HG03442 (cell line): ENCODE results near the gene KRTAP12-2.
"Not testable (repeated sequence)": the region's sequence is repeated elsewhere in the genome, so short reads cannot be mapped to it uniquely, and the experiment has no call there.

Source experiments
- ATAC-seq: cut with Tn5 transposase; IDR thresholded peaks from one replicate; pipeline ENCODE4 v1.9.1; 2021; ENCODE audit warnings: mild to moderate bottlenecking, moderate library complexity; ENCODE audit not compliant: unreplicated experiment

KRTAP12-2 gene

DNA sequence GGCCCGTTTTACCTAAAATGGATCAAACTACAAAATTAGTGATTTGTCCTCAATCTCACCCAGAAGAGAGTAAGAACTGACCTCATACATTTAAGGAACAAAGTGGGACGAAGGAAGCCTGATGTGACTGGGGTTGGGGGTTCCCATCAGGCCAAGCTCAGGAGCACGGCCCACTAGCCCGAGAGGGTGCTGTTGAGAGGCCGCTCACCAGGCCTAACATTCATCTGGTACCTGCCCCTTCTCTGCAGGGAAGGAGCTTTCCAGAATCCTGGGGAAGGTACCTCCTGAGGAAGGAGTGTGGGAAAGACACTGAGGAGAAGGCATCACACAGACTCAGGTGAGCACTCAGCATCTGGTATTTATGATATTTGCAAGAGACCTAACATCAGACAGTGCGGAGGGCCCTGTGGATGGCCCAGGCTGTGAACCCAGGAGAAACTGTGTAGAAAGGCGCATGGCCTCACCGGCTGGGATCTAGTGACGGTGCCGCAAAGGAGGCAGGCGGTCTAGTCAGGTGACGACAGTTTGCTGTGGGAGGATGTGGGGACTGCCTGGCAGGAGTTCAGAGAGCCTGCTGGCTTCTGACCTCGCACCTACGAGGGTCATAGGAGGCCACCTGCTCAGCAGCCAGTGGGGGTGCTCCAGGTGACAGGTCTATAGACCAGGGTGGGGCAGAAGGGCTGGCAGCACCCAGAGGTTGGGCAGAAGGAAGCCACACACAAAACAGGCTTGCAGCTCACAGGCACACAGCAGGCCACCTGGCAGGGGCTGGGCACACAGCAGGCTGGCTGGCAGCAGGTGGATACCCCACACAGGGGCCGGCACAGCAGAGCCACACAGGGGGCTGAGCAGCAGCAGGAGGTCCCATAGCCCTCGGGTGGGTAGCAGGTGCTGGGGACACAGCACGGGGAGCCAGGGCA, 12.8 kb downstream of the KRTAP12-2 start:
- no peak for ATAC-seq

GRCh38 chr21:44653123-44653522, 13.6 kb downstream of the KRTAP12-2 start:
- no peak for ATAC-seq

GRCh38 chr21:44650973-44651675, 15.6 kb downstream of the KRTAP12-2 start:
- ATAC-seq: no peak

- no peak for ATAC-seq
Measured at GRCh38 chr21:44650265-44650972, 16.3 kb downstream of the KRTAP12-2 start.

DNA sequence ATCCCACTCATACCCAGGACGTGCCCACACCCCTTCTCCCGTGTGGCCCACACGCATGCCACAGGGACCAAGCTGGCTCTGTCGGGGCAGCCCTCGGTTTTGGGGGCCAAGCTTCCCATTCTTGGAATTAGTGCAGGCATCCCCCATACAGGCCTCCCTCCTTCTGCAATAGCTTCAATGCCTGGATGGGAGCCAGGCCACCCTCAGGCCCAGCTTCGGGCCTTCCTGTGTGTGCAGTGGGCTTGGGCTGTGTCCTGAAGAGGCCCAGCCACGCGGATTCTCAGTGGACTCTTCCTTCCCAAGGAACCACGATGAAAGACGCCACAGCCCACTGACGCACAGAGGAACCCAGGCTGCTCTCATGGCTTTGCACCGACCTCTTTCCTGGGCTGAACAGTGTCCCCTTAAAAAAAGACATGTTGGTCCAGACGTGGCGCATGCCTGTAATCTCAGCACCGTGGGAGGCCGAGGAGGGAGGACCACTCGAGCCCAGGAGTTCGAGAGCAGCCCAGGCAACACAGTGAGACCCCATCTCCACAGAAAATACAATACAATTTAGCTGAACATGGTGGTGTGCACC, 17.1 kb downstream of the KRTAP12-2 start:
- ATAC-seq: no peak

DNA sequence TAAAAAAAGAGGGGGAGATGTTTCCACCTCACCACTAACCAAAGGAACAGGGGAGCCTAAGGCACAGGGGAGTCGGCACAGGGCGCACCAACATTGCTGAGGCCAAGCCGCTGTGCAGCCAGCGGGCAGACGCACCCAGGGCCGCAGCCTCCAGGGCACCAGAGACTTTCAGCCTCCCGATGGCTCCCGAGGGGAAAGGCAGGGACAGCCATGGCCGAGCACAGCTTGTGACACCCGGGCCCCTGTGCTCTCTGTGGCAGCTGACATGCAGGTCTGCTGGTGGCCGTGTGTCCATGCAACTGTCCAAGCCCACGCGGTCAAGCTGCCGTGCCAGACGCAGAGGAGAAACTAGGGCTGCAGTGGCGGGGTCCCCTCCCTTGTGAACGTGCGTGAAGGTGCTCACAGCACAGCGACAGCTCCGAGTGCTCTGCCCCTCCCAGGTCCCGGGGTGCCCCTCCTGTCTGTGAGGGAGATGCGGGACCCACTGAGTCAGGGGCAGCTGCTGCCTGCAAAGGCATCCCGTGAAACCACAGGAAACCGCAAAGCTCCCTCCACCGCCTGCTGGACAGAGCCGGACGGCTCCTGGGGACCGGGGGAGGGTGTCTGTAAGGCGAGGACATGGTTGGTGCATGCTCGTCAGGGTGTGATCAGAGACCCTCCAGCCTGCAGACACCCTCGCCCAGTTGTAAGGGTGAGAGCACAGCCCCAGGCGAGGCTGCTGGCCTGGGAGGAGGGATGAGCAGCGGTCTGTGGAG, 18.0 kb downstream of the KRTAP12-2 start:
- no peak for ATAC-seq

DNA sequence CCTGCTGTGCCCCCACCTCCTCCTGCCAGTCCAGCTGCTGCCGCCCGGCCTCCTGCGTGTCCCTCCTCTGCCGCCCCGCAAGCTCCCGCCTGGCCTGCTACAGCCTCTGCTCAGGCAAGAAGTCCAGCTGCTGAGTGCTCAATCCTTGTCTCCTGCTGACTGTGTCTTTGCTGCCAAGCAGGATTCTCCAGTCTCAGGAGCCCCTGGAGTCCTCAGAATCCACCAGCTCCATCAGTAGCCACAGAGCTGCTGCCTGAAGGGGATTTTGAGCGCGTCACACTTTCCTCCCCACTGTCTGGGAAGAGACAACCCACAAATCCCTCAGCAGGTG, 19.5 kb downstream of the KRTAP12-2 start:
- no peak for ATAC-seq

DNA sequence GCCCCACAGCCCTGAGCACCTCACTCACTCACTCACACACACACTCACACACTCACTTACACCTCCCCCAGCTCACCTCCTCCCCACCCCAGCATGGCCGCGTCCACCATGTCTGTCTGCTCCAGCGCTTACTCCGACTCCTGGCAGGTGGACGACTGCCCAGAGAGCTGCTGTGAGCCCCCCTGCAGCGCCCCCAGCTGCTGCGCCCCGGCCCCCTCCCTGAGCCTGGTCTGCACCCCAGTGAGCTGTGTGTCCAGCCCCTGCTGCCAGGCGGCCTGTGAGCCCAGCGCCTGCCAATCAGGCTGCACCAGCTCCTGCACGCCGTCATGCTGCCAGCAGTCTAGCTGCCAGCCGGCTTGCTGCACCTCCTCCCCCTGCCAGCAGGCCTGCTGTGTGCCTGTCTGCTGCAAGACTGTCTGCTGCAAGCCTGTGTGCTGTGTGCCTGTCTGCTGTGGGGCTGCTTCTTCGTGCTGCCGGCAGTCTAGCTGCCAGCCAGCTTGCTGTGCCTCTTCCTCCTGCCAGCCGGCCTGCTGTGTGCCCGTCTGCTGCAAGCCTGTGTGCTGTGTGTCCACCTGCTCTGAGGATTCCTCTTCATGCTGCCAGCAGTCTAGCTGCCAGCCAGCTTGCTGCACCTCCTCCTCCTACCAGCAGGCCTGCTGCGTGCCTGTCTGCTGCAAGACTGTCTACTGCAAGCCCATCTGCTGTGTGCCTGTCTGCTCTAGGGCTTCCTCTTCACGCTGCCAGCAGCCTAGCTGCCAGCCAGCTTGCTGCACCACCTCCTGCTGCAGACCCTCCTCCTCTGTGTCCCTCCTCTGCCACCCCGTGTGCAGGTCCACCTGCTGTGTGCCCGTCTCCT, 20.1 kb downstream of the KRTAP12-2 start, which contains the start of gene KRTAP10-11:
TSS of gene KRTAP10-11 (plus strand) at position 49 of the 856 bp plus-strand sequence. CDS start at position 94, 45 bp downstream.
- ATAC-seq: not testable (repeated sequence)

DNA sequence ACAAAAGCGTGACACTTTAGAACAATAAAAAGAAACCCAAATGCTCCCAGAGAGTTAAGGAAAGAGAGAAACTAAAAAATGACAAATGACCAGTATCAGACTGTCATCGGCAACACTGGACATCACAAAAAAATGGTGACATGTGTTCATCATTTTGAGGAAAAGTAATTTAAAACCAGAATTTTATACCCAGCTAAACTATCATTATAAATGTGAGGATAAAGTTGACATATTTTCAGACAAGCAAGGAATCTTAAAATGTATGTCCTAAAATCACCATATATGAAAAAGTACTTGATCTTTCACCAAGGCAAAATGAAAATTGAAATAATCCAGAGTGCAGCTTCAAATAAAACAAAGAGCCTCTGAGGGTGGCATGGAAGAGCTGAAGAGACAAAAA, 21.8 kb downstream of the KRTAP12-2 start:
- ATAC-seq: no peak

- ATAC-seq: no peak
Measured at GRCh38 chr21:44643741-44644310, 22.9 kb downstream of the KRTAP12-2 start.

- no peak for ATAC-seq
Measured at GRCh38 chr21:44640761-44641160, 26.0 kb downstream of the KRTAP12-2 start.

DNA sequence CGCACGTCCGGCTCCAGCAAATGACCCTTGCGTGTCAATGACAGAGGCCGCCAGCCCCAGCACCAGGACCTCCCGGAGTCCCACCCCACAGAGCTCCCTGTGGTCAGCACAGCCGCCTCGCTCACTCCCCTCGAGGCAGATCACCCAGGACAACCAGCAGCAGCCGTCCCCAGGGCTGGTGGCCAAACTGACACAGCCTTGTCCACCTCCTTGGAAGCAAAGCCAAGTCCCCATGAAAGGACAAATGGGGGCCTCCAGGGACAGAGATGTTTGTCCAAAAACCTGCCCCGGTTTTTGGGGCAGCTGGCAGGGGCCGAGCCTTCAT, 27.4 kb downstream of the KRTAP12-2 start:
- no peak for ATAC-seq

DNA sequence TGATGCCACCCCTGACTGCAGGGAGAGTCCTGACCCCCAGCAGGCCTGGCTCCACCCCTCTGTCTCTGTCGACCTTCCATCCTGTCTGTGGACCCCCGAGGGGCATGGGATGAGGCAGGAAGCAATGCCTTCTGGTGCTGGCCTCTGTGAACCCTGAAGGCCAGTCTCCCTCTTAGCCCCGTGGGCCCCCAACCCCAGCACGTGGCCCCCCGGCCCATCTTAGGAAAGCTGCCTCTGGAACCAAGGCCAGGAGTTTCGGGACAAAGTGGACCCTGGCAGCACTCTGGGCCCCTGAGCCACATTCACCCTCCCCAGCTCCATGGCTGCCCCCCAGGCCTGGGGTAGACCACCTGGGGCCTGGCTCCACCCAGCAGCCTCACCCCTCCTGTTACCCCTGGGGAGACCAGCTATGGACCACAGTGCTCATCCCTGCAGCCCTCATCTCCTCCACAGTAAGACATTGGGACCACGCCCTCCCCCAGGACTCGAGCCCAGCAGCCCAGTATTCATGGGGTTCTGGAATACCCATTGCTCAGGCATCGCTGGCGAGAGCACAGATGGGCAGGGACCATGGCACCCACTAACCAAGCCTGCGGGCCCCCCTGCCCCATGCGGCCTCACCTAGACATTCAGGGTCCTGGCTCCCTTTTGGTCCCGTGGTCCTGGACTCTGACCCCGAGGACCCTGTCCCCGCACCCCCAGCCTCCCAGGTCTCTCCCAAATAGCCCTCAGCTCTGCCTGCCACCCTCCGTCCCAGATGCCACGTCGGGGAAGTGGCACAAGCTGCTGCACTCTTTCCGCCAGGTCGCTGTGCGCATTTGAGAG, 28.0 kb downstream of the KRTAP12-2 start:
- ATAC-seq: not testable (repeated sequence)

DNA sequence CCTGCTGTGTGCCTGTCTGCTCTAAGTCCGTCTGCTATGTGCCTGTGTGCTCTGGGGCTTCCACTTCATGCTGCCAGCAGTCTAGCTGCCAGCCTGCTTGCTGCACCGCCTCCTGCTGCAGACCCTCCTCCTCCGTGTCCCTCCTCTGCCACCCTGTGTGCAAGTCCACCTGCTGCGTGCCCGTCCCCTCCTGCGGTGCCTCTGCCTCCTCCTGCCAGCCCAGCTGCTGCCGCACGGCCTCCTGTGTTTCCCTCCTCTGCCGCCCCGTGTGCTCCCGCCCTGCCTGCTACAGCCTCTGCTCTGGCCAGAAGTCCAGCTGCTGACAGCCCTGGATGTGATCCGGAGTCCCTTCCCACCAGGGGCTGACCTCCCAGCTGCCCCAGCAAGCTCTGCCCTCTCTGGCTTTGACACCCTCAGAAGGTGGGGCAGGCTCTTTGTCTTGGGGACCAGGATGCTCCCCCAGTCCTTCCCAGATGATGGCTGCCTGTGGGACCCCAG, 28.8 kb downstream of the KRTAP12-2 start:
- not testable (repeated sequence) for ATAC-seq

GRCh38 chr21:44637018-44637850, 29.5 kb downstream of the KRTAP12-2 start, which contains the start of gene KRTAP10-10:
Gene KRTAP10-10 (plus strand): TSS chr21:44637356. CDS start chr21:44637418, 62 bp downstream.
- ATAC-seq: no peak

GRCh38 chr21:44636209-44637017, 30.3 kb downstream of the KRTAP12-2 start:
- ATAC-seq: no peak
